H1 (cell line): ENCODE results near the gene NINJ2. TPM values are rescaled to one million over a fixed set of nuclear protein-coding genes. Genes with fewer than 3 reads are reported as not detected.

ENCODE experiments used
- CTCF ChIA-PET: fragments of 300-600 bp; sonication (Branson Sonifier 250); formaldehyde crosslinking; loops from one replicate; lab custom pipeline; 2021; ENCODE audit not compliant: partially characterized antibody; lab: Charles Lee
- POLR2A ChIA-PET: fragments of 300-600 bp; sonication (Branson Sonifier 250); formaldehyde crosslinking; loops from one replicate; lab custom pipeline; 2021; ENCODE audit warnings: inconsistent platforms; ENCODE audit not compliant: partially characterized antibody; lab: Charles Lee
- DNase-seq, 2 experiments: peaks; one replicate each; pipeline versions ENCODE4 v3.0.0 to v3.0.0-alpha.2; 2010 to 2022; ENCODE audit warnings: low spot score in 2 of 2, low read depth in 1 of 2, mixed read lengths in 1 of 2
- FAIRE-seq: peaks from 2 replicates; lab custom pipeline; 2011; peaks lifted over from hg19 to GRCh38; lab: Jason Lieb, UNC
- H2AFZ ChIP-seq: 2 replicates; pipeline ENCODE4 v1.8.1; 2012; ENCODE audit warnings: low read length, inconsistent platforms
- H2AK5ac ChIP-seq: 2 replicates; pipeline ENCODE4 v1.6.1; 2013; ENCODE audit warnings: low read depth, low read length
- H2BK120ac ChIP-seq: replicated peaks from 2 replicates; pipeline ENCODE3; 2013; ENCODE audit warnings: low read depth, low read length, inconsistent platforms
- H2BK12ac ChIP-seq: 2 replicates; pipeline ENCODE4 v1.6.1; 2013; ENCODE audit warnings: low read depth, low read length
- H2BK15ac ChIP-seq: 2 replicates; pipeline ENCODE4 v1.6.1; 2013; ENCODE audit warnings: low read length
- H2BK20ac ChIP-seq: 2 replicates; pipeline ENCODE4 v1.6.1; 2013; ENCODE audit warnings: low read length
- H2BK5ac ChIP-seq: 2 replicates; pipeline ENCODE4 v1.6.1; 2013; ENCODE audit warnings: low read depth, low read length
- H3K14ac ChIP-seq: 2 replicates; pipeline ENCODE4 v1.6.1; 2013; ENCODE audit warnings: inconsistent platforms; ENCODE audit not compliant: insufficient read length
- H3K18ac ChIP-seq: 2 replicates; pipeline ENCODE4 v1.6.1; 2013; ENCODE audit warnings: low read length; ENCODE audit errors: extremely low read depth
- H3K23ac ChIP-seq: 2 replicates; pipeline ENCODE4 v1.6.1; 2013; ENCODE audit warnings: inconsistent platforms; ENCODE audit not compliant: insufficient read length
- H3K23me2 ChIP-seq: 2 replicates; pipeline ENCODE4 v1.6.1; 2013; ENCODE audit warnings: low read depth, low read length
- H3K27ac ChIP-seq: 2 replicates; pipeline ENCODE4 v1.6.1; 2011; ENCODE audit warnings: low read depth, low read length, inconsistent platforms
- H3K27me3 ChIP-seq, 4 experiments: replicated peaks in 1 of 4; 1 replicate in 1 of 4; 2 replicates in 3 of 4; pipeline versions ENCODE4 v1.6.1 to v1.8.1; 2011 to 2013; ENCODE audit warnings: low read length in 3 of 4, mild to moderate bottlenecking in 3 of 4, inconsistent platforms in 2 of 4, mixed read lengths in 2 of 4, moderate library complexity in 1 of 4; ENCODE audit not compliant: control insufficient read depth in 3 of 4, insufficient read depth in 3 of 4; ENCODE audit errors: extremely low read depth in 1 of 4
- H3K36me3 ChIP-seq, 4 experiments: 2 replicates each; pipeline versions ENCODE4 v1.6.1 to v1.8.1; 2011 to 2013; ENCODE audit warnings: mild to moderate bottlenecking in 4 of 4, low read length in 3 of 4, moderate library complexity in 2 of 4, control low read depth in 1 of 4, inconsistent platforms in 1 of 4; ENCODE audit not compliant: insufficient read depth in 4 of 4, control insufficient read depth in 2 of 4
- H3K4ac ChIP-seq: replicated peaks from 2 replicates; pipeline ENCODE3; 2013; ENCODE audit warnings: low read length, low read depth, mixed read lengths, inconsistent platforms; ENCODE audit not compliant: insufficient read length
- H3K4me1 ChIP-seq, 4 experiments: replicated peaks in 1 of 4; 1 replicate in 1 of 4; 2 replicates in 3 of 4; pipeline versions ENCODE4 v1.6.1 to v1.8.1; 2011 to 2013; ENCODE audit warnings: low read length in 3 of 4, inconsistent platforms in 2 of 4, mixed read lengths in 1 of 4; ENCODE audit not compliant: insufficient read depth in 4 of 4, control insufficient read depth in 3 of 4
- H3K4me2 ChIP-seq, 2 experiments: 2 replicates each; pipeline versions ENCODE4 v1.6.1 to v1.8.1; 2011 to 2013; ENCODE audit warnings: low read depth in 2 of 2, low read length in 2 of 2, control low read depth in 1 of 2, inconsistent platforms in 1 of 2, mild to moderate bottlenecking in 1 of 2; ENCODE audit not compliant: insufficient read depth in 1 of 2
- H3K4me3 ChIP-seq, 4 experiments: fragments of 200-600, 300-600 bp in 1 of 4; sonication (generic), shearing (Covaris generic), sonication (Bioruptor Twin) in 1 of 4; 2 replicates each; pipeline versions ENCODE4 v1.5.1 to v1.8.1; 2011 to 2016; ENCODE audit warnings: low read length in 4 of 4, low read depth in 3 of 4, control low read depth in 2 of 4, inconsistent platforms in 2 of 4, mild to moderate bottlenecking in 2 of 4, mixed read lengths in 1 of 4, moderate library complexity in 1 of 4; ENCODE audit not compliant: insufficient read depth in 2 of 4; ENCODE audit errors: extremely low read depth in 1 of 4
- H3K56ac ChIP-seq: replicated peaks from 2 replicates; pipeline ENCODE3; 2013; ENCODE audit warnings: low read depth, mild to moderate bottlenecking, mixed read lengths, low read length, inconsistent platforms; ENCODE audit not compliant: insufficient read length
- H3K79me1 ChIP-seq: 2 replicates; pipeline ENCODE4 v1.6.1; 2013; ENCODE audit warnings: low read depth, low read length, control low read depth
- H3K79me2 ChIP-seq, 2 experiments: 2 replicates each; pipeline versions ENCODE4 v1.6.1 to v1.8.1; 2012 to 2013; ENCODE audit warnings: low read length in 2 of 2, mild to moderate bottlenecking in 2 of 2, inconsistent platforms in 1 of 2; ENCODE audit not compliant: insufficient read depth in 2 of 2, control insufficient read depth in 1 of 2
- H3K9ac ChIP-seq, 4 experiments: replicated peaks in 1 of 4; 1 replicate in 1 of 4; 2 replicates in 3 of 4; pipeline versions ENCODE4 v1.6.1 to v1.8.1; 2011 to 2013; ENCODE audit warnings: low read depth in 3 of 4, low read length in 3 of 4, control low read depth in 2 of 4, mild to moderate bottlenecking in 2 of 4, moderate library complexity in 2 of 4, inconsistent platforms in 1 of 4; ENCODE audit errors: extremely low read depth in 1 of 4
- H3K9me3 ChIP-seq, 2 experiments: 2 replicates each; pipeline versions ENCODE4 v1.6.1 to v1.8.1; 2012 to 2013; ENCODE audit warnings: mild to moderate bottlenecking in 2 of 2, moderate library complexity in 2 of 2, control low read depth in 1 of 2, inconsistent platforms in 1 of 2, low read depth in 1 of 2, low read length in 1 of 2, mixed read lengths in 1 of 2; ENCODE audit not compliant: insufficient read depth in 2 of 2
- H4K20me1 ChIP-seq, 2 experiments: replicated peaks in 1 of 2; 2 replicates each; pipeline versions ENCODE3 to v1.8.1; 2011 to 2013; ENCODE audit warnings: inconsistent platforms in 2 of 2, low read length in 2 of 2, mild to moderate bottlenecking in 1 of 2; ENCODE audit not compliant: insufficient read depth in 2 of 2, control insufficient read depth in 1 of 2
- H4K5ac ChIP-seq: 2 replicates; pipeline ENCODE4 v1.6.1; 2013; ENCODE audit warnings: low read length, low read depth, mixed read lengths, inconsistent platforms; ENCODE audit not compliant: insufficient read length
- H4K8ac ChIP-seq: 2 replicates; pipeline ENCODE4 v1.8.0; 2013; ENCODE audit warnings: mild to moderate bottlenecking, moderate library complexity, low read length, inconsistent platforms; ENCODE audit not compliant: insufficient read depth; ENCODE audit errors: extremely low read depth
- H4K91ac ChIP-seq: replicated peaks from 2 replicates; pipeline ENCODE3; 2013; ENCODE audit warnings: low read length, mixed read lengths, inconsistent platforms; ENCODE audit not compliant: insufficient read length
- CTBP2 ChIP-seq: IDR thresholded peaks from 2 replicates; pipeline ENCODE4 v1.7.0; 2011; ENCODE audit warnings: borderline replicate concordance, mild to moderate bottlenecking, moderate library complexity, mixed read lengths, low read length; ENCODE audit not compliant: insufficient read depth, insufficient read length
- HDAC6 ChIP-seq: IDR thresholded peaks from one replicate; pipeline ENCODE4 v1.7.1; 2012; ENCODE audit warnings: low read depth, mild to moderate bottlenecking, inconsistent platforms, low read length, moderate library complexity
- JUND ChIP-seq: IDR thresholded peaks from 2 replicates; pipeline ENCODE4 v1.6.1; 2011; ENCODE audit warnings: mild to moderate bottlenecking, improper control_type of control experiment, low read length
- RBBP5 ChIP-seq: IDR thresholded peaks from 2 replicates; pipeline ENCODE4 v1.7.1; 2012; ENCODE audit warnings: low read depth, mild to moderate bottlenecking, inconsistent platforms, low read length, moderate library complexity, borderline replicate concordance
- SAP30 ChIP-seq: fragments of 300-600 bp; sonication (generic); IDR thresholded peaks from 2 replicates; pipeline ENCODE4 v1.7.1; 2012; ENCODE audit warnings: low read length, moderate library complexity, mild to moderate bottlenecking, inconsistent platforms; ENCODE audit not compliant: insufficient read depth, insufficient replicate concordance
- SP1 ChIP-seq: IDR thresholded peaks from 2 replicates; pipeline ENCODE4 v1.6.1; 2011; ENCODE audit warnings: low read depth, low read length
- TAF7 ChIP-seq: optimal IDR thresholded peaks from 2 replicates; pipeline ENCODE3; 2011; ENCODE audit warnings: low read depth, mild to moderate bottlenecking, inconsistent platforms, low read length, moderate library complexity, borderline replicate concordance
- WGBS, 2 experiments: shearing (Covaris generic) in 1 of 2; methylation state at CpG; one replicate each; pipeline versions ENCODE4 v1.1.6 to v1.1.7; 2013 to 2015; ENCODE audit warnings: low lambda C conversion rate in 2 of 2, mixed read lengths in 2 of 2, inconsistent platforms in 1 of 2, low coverage in 1 of 2, missing lambda C conversion rate in 1 of 2; ENCODE audit not compliant: insufficient replicate concordance in 2 of 2, insufficient coverage in 1 of 2, insufficient read length in 1 of 2; ENCODE audit errors: extremely low coverage in 1 of 2, missing lambda C conversion rate in 1 of 2; 5-methylcytosine and 5-hydroxymethylcytosine counted together
- polyA plus RNA-seq, 7 experiments: library from polyadenylated mRNA; depleted of rRNA in 3 of 7; stranded (reverse) in 5 of 7; unstranded in 2 of 7; fragments of >200 nt in 5 of 7; fragments of 200-250 nt in 2 of 7; gene quantifications; 1 replicate in 5 of 7; 2 replicates in 1 of 7; 4 replicates in 1 of 7; pipeline versions ENCODE4 v1.2.1 to v1.2.3, GENCODE V29; 2011 to 2013; ENCODE audit warnings: missing spikeins in 2 of 7, mixed read lengths in 2 of 7
- total RNA-seq: library from RNA; stranded (reverse); fragmentation: NEBNext Ultra II Directional; extraction: Animal tissue kit (Norgen Biotek cat#: 25700); gene quantifications from 2 replicates; pipeline ENCODE4 v1.2.1, GENCODE V29; 2021
- TF ChIP-seq, protein P1 (sequence below): IDR thresholded peaks from 2 replicates; pipeline ENCODE4 v1.6.1; 2012; ENCODE audit warnings: inconsistent platforms
- TF ChIP-seq, protein P2 (sequence below): IDR thresholded peaks from 2 replicates; pipeline ENCODE4 v1.6.1; 2012; ENCODE audit warnings: low read length, inconsistent platforms

NINJ2 gene
- total and polyA plus RNA-seq, 2 of the 8 experiments (the other 6 are each of a cell fraction or from before 2014, with no cell fraction given): 1.4 TPM; not detected in 1

DNA sequence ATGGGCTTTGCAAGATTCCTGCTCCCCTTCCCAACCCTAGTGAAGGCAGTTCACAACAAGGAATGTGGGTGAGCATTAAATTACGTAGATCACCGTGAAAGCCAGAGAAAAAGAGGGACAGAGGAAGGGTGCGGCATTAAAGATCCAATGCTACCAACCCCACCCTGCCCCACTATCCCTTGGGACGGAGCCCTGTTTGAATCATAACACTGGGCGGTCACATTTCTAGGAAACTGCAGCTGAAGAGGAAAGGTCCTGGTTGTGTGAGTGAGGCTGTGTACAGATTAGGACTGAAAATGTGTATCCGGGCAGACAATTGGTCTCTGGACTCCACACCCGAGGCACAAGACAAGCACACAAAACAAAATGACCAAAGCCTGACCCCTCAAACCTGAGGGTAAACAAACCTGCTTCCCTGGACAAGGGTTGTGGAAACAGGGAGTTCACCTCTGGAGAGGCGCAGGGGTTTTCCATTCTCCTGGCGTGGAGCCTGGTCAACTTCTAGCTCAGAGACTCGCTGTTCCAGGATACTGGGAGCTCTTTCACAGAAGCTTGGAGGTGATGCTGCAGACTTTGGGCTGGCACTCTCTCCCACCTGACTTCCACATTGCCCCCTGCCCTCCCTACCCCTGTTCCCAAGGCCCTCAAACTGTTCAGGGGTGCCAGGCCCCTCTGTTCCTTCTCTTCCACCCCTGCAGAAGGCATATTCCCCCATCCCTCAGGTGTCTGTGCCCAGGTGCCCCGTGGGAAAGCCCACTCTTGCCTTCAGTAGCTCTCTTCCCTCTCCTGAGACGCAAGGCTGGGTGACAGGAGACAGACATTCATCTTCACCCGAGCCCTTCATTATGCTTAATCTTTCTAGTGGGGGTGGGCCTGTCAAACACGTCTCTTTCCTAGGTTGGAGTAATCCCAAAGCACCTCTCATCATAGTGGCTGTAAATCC lies 16.5 kb downstream of the NINJ2 start:
- H2BK20ac ChIP-seq: no peak overlapping the region
- H2AFZ ChIP-seq: no peak overlapping the region
- H3K27me3 ChIP-seq: no peaks in the 10 kb centered on the region; a peak in 5 of 7 replicates
- no peak overlapping the region for H3K4me3 ChIP-seq
- H2BK120ac ChIP-seq: no peak overlapping the region
- no peak overlapping the region for H3K23ac ChIP-seq
- ChIA-PET CTCF (interaction anchor here (0.5 to 3.1 kb wide), 7 partner anchors 13 to 168 kb away, joined by 3 to 14 read pairs (median 3); no protein-coding TSS in a partner anchor), POLR2A (interaction anchor here (0.9 to 2.2 kb wide), 3 partner anchors 14 to 105 kb away, joined by 3 to 5 read pairs (median 5); partner anchors contain the start of gene WNK1)
- no peaks in the 10 kb centered on the region for H3K79me2 ChIP-seq
- no peak overlapping the region for H2BK15ac ChIP-seq
- WGBS, 2 experiments: 90% methylated on average over 14 of the region's 14 CpGs; no CpG with 5 or more reads in 1 of the 2 experiments
- H3K27ac ChIP-seq: no peak overlapping the region
- peaks cover 7% of the 10 kb centered on the region; the same call in 1 of the 2 replicates for H3K23me2 ChIP-seq
- no peaks in the 10 kb centered on the region for H3K79me1 ChIP-seq
- no peak overlapping the region for H4K8ac ChIP-seq
- no peak overlapping the region for H4K91ac ChIP-seq
- no peak overlapping the region for H3K9ac ChIP-seq
- no peak overlapping the region for H3K4ac ChIP-seq
- no peak overlapping the region for H2BK12ac ChIP-seq
- H4K5ac ChIP-seq: no peak overlapping the region
- no peaks in the 10 kb centered on the region for H3K36me3 ChIP-seq
- TF ChIP-seq HDAC6 (no peak), JUND (no peak), TAF7 (no peak), CTBP2 (no peak), SAP30 (no peak), SP1 (no peak), RBBP5 (no peak)
- TF ChIP-seq, protein P1, sequence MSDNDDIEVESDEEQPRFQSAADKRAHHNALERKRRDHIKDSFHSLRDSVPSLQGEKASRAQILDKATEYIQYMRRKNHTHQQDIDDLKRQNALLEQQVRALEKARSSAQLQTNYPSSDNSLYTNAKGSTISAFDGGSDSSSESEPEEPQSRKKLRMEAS: no peak
- TF ChIP-seq, protein P2, sequence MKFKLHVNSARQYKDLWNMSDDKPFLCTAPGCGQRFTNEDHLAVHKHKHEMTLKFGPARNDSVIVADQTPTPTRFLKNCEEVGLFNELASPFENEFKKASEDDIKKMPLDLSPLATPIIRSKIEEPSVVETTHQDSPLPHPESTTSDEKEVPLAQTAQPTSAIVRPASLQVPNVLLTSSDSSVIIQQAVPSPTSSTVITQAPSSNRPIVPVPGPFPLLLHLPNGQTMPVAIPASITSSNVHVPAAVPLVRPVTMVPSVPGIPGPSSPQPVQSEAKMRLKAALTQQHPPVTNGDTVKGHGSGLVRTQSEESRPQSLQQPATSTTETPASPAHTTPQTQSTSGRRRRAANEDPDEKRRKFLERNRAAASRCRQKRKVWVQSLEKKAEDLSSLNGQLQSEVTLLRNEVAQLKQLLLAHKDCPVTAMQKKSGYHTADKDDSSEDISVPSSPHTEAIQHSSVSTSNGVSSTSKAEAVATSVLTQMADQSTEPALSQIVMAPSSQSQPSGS: no peak
- no peak overlapping the region for H2AK5ac ChIP-seq
- FAIRE-seq: no peak
- no peak overlapping the region for H3K14ac ChIP-seq
- H3K56ac ChIP-seq: no peak overlapping the region
- H3K4me1 ChIP-seq: peaks cover 0 to 7% (median 3%) of the 10 kb centered on the region in 4 experiments; a peak in 4 of 7 replicates
- H3K9me3 ChIP-seq: no peaks in the 10 kb centered on the region
- no peak for DNase-seq
- H4K20me1 ChIP-seq: no peaks in the 10 kb centered on the region
- H2BK5ac ChIP-seq: no peak overlapping the region
- no peak overlapping the region for H3K4me2 ChIP-seq
- H3K18ac ChIP-seq: no peak overlapping the region
